Kidney (tissue), 14 donors: ENCODE data around the gene MEOX1. TPM values are rescaled to one million over a fixed set of nuclear protein-coding genes. Genes with fewer than 3 reads are reported as not detected.

ENCODE experiments used
- DNase-seq, 5 donors: peaks; one replicate each; pipeline ENCODE4 v3.0.0-alpha.2; 2013 to 2020
- FAIRE-seq: peaks from 2 replicates; lab custom pipeline; 2012; peaks lifted over from hg19 to GRCh38; lab: Jason Lieb, UNC
- H3K27ac ChIP-seq, 2 donors: one replicate each; pipeline ENCODE4 v1.7.0; 2013; ENCODE audit warnings: low read depth in 2 of 2, low read length in 2 of 2, inconsistent platforms in 1 of 2
- H3K27me3 ChIP-seq: one replicate; pipeline ENCODE4 v1.7.1; 2013; ENCODE audit warnings: low read length, inconsistent platforms; ENCODE audit not compliant: control insufficient read depth, insufficient read depth
- H3K36me3 ChIP-seq, 3 donors: one replicate each; pipeline versions ENCODE4 v1.7.0 to v1.7.1; 2013; ENCODE audit warnings: low read length in 3 of 3, control low read depth in 1 of 3, inconsistent platforms in 1 of 3; ENCODE audit not compliant: insufficient read depth in 3 of 3, control insufficient read depth in 2 of 3
- H3K4me1 ChIP-seq, 3 donors: one replicate each; pipeline versions ENCODE4 v1.7.0 to v1.7.1; 2013; ENCODE audit warnings: low read length in 3 of 3, inconsistent platforms in 1 of 3, low read depth in 1 of 3; ENCODE audit not compliant: control insufficient read depth in 2 of 3, insufficient read depth in 2 of 3
- H3K4me3 ChIP-seq, 3 donors: one replicate each; pipeline versions ENCODE4 v1.7.0 to v1.8.1; 2013; ENCODE audit warnings: low read length in 3 of 3, control low read depth in 1 of 3, inconsistent platforms in 1 of 3
- H3K9ac ChIP-seq, 3 donors: one replicate each; pipeline versions ENCODE4 v1.7.0 to v1.7.1; 2013; ENCODE audit warnings: low read length in 3 of 3, control low read depth in 1 of 3, inconsistent platforms in 1 of 3
- H3K9me3 ChIP-seq, 3 donors: one replicate each; pipeline versions ENCODE4 v1.7.0 to v1.7.1; 2013; ENCODE audit warnings: low read length in 3 of 3, control low read depth in 1 of 3, inconsistent platforms in 1 of 3; ENCODE audit not compliant: control insufficient read depth in 2 of 3, insufficient read depth in 1 of 3
- intact Hi-C: fragments of 100-400 bp; cut with DNase I; formaldehyde crosslinking; loops from one replicate; pipeline ENCODE4 v1.11.1; 2022
- polyA plus RNA-seq: library from polyadenylated mRNA; stranded (reverse); fragments of 350-450 nt; fragmentation: Illumina TruSeq; extraction: RNeasy Lipid Tissue Mini Kit (QIAGEN cat#74804); gene quantifications from one replicate; pipeline ENCODE4 v1.2.3, GENCODE V29; 2014; ENCODE audit warnings: low read depth, low replicate concordance; ENCODE audit not compliant: insufficient read depth
- total RNA-seq: library from RNA; stranded (reverse); fragmentation: NEBNext Ultra II Directional; extraction: Animal tissue kit (Norgen Biotek cat#: 25700); gene quantifications from one replicate; pipeline ENCODE4 v1.2.1, GENCODE V29; 2021
- TF ChIP-seq, protein P1 (sequence below): IDR thresholded peaks from 3 replicates; pipeline ENCODE4 v1.5.1; 2012; ENCODE audit warnings: mild to moderate bottlenecking, moderate library complexity, borderline replicate concordance; ENCODE audit not compliant: insufficient read depth; ENCODE audit errors: extremely low read depth
- donor health status: control.
- donor health status: control.
- donor health status: control.
- donor health status: control.
- donor health status: control.
- donor health status: DM: yes; HTN: yes; CAD: no.
- donor health status: Normal renal cell carcinoma (clear cell type).

MEOX1 gene
- total and polyA plus RNA-seq, 2 donors from 2014 or later = 1.4 TPM; not detected in 1

DNA sequence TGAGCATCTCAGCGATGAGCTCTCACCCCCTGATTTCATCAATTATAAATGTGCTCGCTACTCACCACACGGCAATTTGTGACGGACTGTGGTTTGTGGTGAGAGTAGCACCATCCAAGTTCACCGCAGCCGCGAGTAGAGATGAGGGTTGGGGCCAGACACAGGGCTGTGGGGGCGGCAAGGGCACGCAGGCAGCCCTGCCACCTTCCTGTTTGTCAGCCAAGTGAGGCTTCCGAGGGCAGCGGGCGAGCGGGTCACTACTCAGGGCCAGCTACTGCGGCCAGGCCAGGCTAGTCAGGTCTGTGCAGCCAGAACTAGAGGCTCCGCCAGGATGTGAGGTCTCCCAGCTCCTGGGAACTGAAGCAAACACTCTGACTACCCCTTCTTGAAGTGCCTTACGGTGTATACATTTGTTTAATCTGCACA lies 39.6 kb upstream of the MEOX1 start:
- no peak overlapping the region for H3K27ac ChIP-seq
- H3K9me3 ChIP-seq = no peaks in the 10 kb centered on the region
- H3K9ac ChIP-seq = no peak overlapping the region
- TF ChIP-seq, protein P1, sequence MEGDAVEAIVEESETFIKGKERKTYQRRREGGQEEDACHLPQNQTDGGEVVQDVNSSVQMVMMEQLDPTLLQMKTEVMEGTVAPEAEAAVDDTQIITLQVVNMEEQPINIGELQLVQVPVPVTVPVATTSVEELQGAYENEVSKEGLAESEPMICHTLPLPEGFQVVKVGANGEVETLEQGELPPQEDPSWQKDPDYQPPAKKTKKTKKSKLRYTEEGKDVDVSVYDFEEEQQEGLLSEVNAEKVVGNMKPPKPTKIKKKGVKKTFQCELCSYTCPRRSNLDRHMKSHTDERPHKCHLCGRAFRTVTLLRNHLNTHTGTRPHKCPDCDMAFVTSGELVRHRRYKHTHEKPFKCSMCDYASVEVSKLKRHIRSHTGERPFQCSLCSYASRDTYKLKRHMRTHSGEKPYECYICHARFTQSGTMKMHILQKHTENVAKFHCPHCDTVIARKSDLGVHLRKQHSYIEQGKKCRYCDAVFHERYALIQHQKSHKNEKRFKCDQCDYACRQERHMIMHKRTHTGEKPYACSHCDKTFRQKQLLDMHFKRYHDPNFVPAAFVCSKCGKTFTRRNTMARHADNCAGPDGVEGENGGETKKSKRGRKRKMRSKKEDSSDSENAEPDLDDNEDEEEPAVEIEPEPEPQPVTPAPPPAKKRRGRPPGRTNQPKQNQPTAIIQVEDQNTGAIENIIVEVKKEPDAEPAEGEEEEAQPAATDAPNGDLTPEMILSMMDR = no peak
- H3K4me1 ChIP-seq = peaks cover 0 to 3% (median 0%) of the 10 kb centered on the region in 3 donors
- DNase-seq (no peak), FAIRE-seq (no peak)
- no peaks in the 10 kb centered on the region for H3K36me3 ChIP-seq
- no peaks in the 10 kb centered on the region for H3K27me3 ChIP-seq
- no peak overlapping the region for H3K4me3 ChIP-seq
- intact Hi-C loops = no loop called here

DNA sequence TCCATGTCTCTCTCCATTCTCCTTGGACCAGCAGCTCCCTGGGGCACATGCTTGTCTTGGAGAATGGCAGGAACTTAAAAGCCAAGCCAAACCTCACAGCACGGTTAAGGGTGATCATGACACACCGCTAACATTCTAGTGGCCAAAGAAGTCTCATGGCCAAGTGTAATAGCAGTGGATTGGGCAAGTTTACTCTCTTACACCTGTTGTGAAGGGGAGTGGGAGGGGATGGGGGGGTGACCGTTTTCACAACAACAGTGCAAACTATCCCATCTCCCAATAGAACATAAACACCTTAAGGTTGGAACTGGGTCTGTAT lies 37.7 kb upstream of the MEOX1 start:
- H3K4me1 ChIP-seq = peaks cover 0 to 3% (median 0%) of the 10 kb centered on the region in 3 donors
- no peak overlapping the region for H3K27ac ChIP-seq
- TF ChIP-seq, protein P1 = no peak
- FAIRE-seq (no peak), DNase-seq (no peak)
- no peak overlapping the region for H3K4me3 ChIP-seq
- no peaks in the 10 kb centered on the region for H3K27me3 ChIP-seq
- intact Hi-C loops = loop anchor here (5.0 kb wide), 1 partner anchor 58 kb away; the partner anchor contains the start of gene SOST
- no peak overlapping the region for H3K9ac ChIP-seq
- H3K36me3 ChIP-seq = no peaks in the 10 kb centered on the region
- H3K9me3 ChIP-seq = no peaks in the 10 kb centered on the region

DNA sequence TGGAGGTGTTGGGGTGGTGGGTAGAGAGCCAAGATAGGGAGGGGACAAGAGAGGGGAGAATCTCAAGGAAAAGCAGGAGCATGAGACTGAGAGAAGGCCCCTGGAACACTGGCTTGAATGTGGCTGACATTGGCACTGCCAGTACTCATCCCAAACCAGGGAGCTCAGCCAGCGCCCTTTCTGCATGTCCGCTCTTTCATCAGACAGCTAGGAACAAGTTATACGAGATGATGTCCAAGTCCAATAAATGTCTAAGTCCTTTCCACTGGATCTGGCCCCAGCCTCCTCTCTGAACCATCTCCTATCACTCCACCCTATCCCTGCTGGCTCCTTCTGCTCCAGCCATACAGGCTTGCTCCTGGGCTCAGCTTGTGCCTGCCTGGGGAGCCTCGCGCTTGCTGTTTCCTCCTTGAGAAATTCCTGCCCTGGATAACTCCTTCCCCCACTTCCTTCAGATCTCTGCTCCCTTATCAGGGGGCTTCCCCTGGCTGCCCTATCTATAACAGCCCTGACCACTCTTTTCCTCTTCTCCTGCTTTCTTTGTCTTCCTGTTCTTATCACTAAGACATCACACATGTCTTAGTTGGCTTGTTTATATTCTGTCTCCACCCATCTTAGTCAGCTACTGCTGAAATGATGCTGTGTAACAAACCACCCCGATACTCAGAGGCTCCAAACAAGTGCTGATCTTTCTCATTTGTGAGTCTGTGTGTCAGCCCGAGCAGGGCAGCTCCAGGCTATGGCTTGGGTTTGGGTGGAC lies 37.1 kb upstream of the MEOX1 start:
- Histone ChIP-seq H3K9me3 (no peaks in the 10 kb centered on the region), H3K36me3 (no peaks in the 10 kb centered on the region), H3K27ac (no peak overlapping the region), H3K27me3 (no peaks in the 10 kb centered on the region), H3K9ac (no peak overlapping the region), H3K4me3 (no peak overlapping the region), H3K4me1 (peaks cover 0 to 3% (median 0%) of the 10 kb centered on the region in 3 donors)
- intact Hi-C loops = loop anchor here (5.0 kb wide), 1 partner anchor 58 kb away; the partner anchor contains the start of gene SOST
- no peak for DNase-seq
- TF ChIP-seq, protein P1 = no peak
- FAIRE-seq = no peak
